Measurements from ENCODE around the gene SAMD11.

GRCh38 chr1:916173-917075, 7.3 kb upstream of the SAMD11 start:
- TF ChIP-seq POLR2A (IDR thresholded peaks at IDR 0.05) = no peak
- TF ChIP-seq POLR2AphosphoS5 (IDR thresholded peaks at IDR 0.05) = no peak
- TF ChIP-seq CTCF (IDR thresholded peaks at IDR 0.05 in 8 of 11, conservative IDR thresholded peaks at IDR 0.05 in 3 of 11) = no peak

All from spleen (tissue), 7 donors.